ENCODE results near the gene HIPK1.

GRCh38 chr1:113949007-113949406, 19.9 kb downstream of the HIPK1 start:
- TF ChIP-seq GATA3 (IDR thresholded peaks at IDR 0.05; ENCODE audit: low read depth, low read length) = no peak
- no peak for TF ChIP-seq GATA2 (IDR thresholded peaks at IDR 0.05; ENCODE audit: low read depth, low read length)

All from SH-SY5Y (cell line).